CD4-positive, alpha-beta T cell treated with Interleukin-4 for 1 hour (primary cell): ENCODE data around the gene GAGE12G.
"Not testable (repeated sequence)": the region's sequence is repeated elsewhere in the genome, so short reads cannot be mapped to it uniquely, and the experiment has no call there.

ENCODE experiments used
- DNase-seq, 2 donors: peaks; one replicate each; pipeline ENCODE4 v3.0.0-alpha.2; 2020 to 2022

GAGE12G gene, protein sequence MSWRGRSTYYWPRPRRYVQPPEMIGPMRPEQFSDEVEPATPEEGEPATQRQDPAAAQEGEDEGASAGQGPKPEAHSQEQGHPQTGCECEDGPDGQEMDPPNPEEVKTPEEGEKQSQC

DNA sequence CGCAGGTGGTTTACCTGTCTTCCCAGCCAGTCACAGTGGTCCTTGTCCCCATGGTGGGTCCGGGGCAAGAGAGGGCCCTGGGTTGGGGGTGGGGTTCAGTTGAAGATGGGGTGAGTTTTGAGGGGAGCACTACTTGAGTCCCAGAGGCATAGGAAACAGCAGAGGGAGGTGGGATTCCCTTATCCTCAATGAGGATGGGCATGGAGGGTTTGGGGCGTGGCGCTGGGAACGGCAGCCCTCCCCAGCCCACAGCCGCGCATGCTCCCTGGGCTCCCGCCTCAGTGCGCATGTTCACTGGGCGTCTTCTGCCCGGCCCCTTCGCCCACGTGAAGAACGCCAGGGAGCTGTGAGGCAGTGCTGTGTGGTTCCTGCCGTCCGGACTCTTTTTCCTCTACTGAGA lies at the start of gene GAGE12G:
GAGE12G (plus strand) TSS at position 301 of the 400 bp plus-strand sequence. CDS start 1,155 bp downstream, outside the sequence.
- not testable (repeated sequence) for DNase-seq

DNA sequence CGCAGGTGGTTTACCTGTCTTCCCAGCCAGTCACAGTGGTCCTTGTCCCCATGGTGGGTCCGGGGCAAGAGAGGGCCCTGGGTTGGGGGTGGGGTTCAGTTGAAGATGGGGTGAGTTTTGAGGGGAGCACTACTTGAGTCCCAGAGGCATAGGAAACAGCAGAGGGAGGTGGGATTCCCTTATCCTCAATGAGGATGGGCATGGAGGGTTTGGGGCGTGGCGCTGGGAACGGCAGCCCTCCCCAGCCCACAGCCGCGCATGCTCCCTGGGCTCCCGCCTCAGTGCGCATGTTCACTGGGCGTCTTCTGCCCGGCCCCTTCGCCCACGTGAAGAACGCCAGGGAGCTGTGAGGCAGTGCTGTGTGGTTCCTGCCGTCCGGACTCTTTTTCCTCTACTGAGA lies 38.3 kb upstream of the GAGE12G start, which contains the start of gene GAGE12C:
GAGE12C (plus strand) TSS at position 301 of the 400 bp plus-strand sequence. CDS start 1,155 bp downstream, outside the sequence.
- DNase-seq: not testable (repeated sequence)

DNA sequence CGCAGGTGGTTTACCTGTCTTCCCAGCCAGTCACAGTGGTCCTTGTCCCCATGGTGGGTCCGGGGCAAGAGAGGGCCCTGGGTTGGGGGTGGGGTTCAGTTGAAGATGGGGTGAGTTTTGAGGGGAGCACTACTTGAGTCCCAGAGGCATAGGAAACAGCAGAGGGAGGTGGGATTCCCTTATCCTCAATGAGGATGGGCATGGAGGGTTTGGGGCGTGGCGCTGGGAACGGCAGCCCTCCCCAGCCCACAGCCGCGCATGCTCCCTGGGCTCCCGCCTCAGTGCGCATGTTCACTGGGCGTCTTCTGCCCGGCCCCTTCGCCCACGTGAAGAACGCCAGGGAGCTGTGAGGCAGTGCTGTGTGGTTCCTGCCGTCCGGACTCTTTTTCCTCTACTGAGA lies 28.8 kb upstream of the GAGE12G start, which contains the start of gene GAGE12D:
GAGE12D (plus strand) TSS at position 301 of the 400 bp plus-strand sequence. CDS start 1,155 bp downstream, outside the sequence.
- DNase-seq: not testable (repeated sequence)

DNA sequence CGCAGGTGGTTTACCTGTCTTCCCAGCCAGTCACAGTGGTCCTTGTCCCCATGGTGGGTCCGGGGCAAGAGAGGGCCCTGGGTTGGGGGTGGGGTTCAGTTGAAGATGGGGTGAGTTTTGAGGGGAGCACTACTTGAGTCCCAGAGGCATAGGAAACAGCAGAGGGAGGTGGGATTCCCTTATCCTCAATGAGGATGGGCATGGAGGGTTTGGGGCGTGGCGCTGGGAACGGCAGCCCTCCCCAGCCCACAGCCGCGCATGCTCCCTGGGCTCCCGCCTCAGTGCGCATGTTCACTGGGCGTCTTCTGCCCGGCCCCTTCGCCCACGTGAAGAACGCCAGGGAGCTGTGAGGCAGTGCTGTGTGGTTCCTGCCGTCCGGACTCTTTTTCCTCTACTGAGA lies 19.2 kb upstream of the GAGE12G start, which contains the start of gene GAGE12E:
GAGE12E (plus strand) TSS at position 301 of the 400 bp plus-strand sequence. CDS start 1,155 bp downstream, outside the sequence.
- not testable (repeated sequence) for DNase-seq

DNA sequence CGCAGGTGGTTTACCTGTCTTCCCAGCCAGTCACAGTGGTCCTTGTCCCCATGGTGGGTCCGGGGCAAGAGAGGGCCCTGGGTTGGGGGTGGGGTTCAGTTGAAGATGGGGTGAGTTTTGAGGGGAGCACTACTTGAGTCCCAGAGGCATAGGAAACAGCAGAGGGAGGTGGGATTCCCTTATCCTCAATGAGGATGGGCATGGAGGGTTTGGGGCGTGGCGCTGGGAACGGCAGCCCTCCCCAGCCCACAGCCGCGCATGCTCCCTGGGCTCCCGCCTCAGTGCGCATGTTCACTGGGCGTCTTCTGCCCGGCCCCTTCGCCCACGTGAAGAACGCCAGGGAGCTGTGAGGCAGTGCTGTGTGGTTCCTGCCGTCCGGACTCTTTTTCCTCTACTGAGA lies 9.7 kb upstream of the GAGE12G start, which contains the start of gene GAGE12F:
GAGE12F (plus strand) TSS at position 301 of the 400 bp plus-strand sequence. CDS start 1,155 bp downstream, outside the sequence.
- not testable (repeated sequence) for DNase-seq

DNA sequence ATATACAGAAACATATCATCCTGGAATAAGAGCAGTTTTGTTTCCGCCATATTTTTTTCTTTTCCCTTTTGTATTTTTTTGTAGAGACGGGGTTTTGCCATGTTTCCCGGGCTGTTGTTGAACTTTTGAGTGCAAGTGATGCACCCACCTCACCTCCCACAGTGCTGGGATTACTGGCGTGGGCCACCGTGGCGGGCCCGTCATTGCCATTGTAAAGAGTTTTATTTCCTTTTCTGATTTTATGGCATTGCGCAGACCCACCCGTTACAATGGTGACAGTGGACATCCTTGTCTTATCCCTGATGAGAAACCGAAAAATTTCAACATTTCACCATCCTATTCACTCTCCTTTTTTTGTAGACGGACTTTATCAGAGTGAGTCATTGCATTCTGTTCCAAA lies 1.5 kb upstream of the GAGE12G start:
- DNase-seq: not testable (repeated sequence)

DNA sequence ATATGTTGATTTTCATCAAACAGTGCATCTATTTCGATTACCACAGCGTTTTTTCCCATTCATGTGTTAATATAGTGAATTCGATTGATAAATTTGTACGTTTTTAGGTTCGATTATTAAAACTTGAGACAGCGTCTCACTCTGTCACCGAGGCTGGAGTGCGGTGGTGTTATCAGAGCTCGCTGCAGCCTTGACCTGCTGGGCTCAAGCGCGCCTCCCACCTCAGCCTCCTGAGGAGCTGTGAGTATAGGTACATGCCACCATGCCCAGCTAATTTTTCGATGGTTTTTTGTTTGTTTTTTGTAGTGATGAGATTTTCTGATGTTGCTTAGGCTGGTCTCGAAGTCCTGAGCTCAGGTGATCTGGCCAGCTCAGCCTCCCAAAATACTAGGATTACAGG lies 1.0 kb upstream of the GAGE12G start:
- DNase-seq: not testable (repeated sequence)

DNA sequence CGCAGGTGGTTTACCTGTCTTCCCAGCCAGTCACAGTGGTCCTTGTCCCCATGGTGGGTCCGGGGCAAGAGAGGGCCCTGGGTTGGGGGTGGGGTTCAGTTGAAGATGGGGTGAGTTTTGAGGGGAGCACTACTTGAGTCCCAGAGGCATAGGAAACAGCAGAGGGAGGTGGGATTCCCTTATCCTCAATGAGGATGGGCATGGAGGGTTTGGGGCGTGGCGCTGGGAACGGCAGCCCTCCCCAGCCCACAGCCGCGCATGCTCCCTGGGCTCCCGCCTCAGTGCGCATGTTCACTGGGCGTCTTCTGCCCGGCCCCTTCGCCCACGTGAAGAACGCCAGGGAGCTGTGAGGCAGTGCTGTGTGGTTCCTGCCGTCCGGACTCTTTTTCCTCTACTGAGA lies 9.4 kb downstream of the GAGE12G start, which contains the start of gene GAGE12H:
GAGE12H (plus strand) TSS at position 301 of the 400 bp plus-strand sequence. CDS start 1,155 bp downstream, outside the sequence.
- not testable (repeated sequence) for DNase-seq

DNA sequence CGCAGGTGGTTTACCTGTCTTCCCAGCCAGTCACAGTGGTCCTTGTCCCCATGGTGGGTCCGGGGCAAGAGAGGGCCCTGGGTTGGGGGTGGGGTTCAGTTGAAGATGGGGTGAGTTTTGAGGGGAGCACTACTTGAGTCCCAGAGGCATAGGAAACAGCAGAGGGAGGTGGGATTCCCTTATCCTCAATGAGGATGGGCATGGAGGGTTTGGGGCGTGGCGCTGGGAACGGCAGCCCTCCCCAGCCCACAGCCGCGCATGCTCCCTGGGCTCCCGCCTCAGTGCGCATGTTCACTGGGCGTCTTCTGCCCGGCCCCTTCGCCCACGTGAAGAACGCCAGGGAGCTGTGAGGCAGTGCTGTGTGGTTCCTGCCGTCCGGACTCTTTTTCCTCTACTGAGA lies 19.0 kb downstream of the GAGE12G start, which contains the start of gene GAGE2A:
GAGE2A (plus strand) TSS at position 301 of the 400 bp plus-strand sequence. CDS start 1,155 bp downstream, outside the sequence.
- DNase-seq: not testable (repeated sequence)

DNA sequence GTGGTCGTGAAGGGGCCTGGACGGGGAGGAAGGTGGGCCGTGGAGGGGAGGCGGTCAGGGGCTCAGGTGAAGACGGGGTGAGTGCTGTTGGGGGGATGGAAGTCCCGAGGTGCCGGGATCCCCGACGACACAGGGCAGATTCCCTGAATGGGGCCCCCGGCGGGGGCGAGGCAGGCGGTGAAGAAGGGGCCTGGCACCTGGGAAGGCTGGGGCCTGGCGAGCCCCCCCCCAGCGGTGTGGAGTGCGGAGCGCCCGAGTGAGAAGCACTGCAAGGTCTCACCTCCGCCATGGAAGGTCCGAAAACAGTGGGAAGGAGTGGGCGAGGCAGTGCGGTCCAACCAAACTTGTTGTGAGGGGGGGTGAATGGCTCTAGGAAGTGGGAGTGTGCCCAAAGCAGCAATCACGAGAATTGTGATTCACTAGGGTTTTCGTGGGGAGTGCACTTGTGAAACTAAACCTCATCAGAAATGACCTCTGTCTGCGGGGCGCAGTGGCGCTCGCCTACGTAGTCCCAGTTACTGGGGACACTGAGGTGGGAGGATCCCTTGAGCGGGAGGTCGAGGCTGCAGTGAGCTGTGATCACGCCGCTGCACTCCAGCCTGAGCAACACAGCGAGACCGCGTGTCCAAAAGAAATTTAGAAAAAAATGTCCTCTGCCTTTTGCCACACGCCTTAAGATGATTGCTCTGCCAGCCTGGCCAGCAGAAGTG lies 19.7 kb downstream of the GAGE12G start:
- DNase-seq: not testable (repeated sequence)

DNA sequence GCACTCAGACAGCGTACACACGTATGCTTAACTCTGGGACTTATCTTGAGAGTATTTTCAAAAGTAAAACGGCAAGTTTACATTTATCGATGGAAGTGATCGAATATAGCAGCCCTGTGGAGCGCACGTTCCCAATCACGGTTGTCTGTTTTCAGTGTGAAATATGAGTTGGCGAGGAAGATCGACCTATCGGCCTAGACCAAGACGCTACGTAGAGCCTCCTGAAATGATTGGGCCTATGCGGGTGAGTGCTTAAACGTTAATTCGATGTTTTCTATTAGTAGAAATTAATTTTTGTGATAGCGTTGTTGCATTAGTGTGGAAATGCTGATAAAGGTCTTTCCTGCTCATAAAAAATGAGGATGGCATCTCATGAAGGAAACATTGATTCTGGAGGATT lies 20.3 kb downstream of the GAGE12G start:
- DNase-seq: not testable (repeated sequence)

DNA sequence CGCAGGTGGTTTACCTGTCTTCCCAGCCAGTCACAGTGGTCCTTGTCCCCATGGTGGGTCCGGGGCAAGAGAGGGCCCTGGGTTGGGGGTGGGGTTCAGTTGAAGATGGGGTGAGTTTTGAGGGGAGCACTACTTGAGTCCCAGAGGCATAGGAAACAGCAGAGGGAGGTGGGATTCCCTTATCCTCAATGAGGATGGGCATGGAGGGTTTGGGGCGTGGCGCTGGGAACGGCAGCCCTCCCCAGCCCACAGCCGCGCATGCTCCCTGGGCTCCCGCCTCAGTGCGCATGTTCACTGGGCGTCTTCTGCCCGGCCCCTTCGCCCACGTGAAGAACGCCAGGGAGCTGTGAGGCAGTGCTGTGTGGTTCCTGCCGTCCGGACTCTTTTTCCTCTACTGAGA lies 28.5 kb downstream of the GAGE12G start, which contains the start of gene GAGE1:
GAGE1 (plus strand) TSS at position 301 of the 400 bp plus-strand sequence. CDS start 1,155 bp downstream, outside the sequence.
- not testable (repeated sequence) for DNase-seq

DNA sequence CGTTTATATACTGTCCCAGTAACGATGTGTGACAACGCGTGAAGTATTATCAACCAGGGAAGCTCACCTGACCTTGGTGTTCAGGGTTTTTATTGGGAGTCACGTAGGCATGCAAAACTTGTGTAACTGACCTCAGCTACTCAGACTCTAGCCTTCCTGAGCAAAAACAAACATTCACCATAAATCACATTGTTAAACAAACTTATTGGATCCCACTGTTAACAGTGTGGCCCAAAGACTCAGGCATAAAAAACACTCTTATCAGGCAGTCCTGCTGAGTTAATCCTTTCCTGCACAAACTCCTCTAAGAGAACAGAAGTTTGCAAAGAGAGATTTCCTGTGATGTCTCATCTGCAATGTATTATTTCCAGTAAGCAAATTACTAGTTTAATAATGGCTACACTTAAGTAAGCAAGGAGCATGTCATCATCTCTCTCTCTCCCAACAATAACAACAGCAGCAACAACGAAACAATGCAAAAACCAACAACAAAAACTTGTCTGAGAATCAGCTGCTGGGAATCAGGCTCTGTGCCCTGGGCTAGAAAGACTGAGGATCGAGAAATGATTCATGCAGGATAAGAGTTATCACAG lies 40.6 kb downstream of the GAGE12G start:
- no peak for DNase-seq

DNA sequence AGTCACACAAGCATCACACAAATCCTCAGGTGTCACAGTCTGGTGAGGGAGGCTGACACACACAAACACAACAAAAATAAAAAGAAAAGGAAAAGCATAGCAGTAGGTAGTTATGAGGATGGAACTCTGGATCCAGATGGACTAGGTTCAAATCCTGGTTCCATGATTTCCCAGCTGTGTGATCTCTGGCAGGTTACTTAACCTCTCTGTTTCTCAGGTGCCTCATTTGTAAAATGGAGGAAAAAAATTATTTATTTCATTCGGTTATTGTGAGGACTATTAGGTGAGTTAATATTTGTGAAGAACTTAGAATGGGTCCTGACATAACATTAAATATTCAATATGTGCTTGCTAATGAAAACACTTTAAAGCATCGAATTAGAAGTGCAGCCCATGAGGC lies 48.4 kb downstream of the GAGE12G start:
- DNase-seq: no peak
